A549 (cell line): Measurements from ENCODE around the gene VPS26A.

Experiments
- EP300 ChIP-seq, 2 experiments: fragments of >200 bp; sonication (Bioruptor Twin); formaldehyde crosslinking; IDR thresholded peaks; 2 replicates in 1 of 2; 3 replicates in 1 of 2; pipeline ENCODE4 v1.6.1; 2016 to 2017
- MAX ChIP-seq: IDR thresholded peaks from 2 replicates; pipeline ENCODE4 v1.6.1; 2012
- MYC ChIP-seq: IDR thresholded peaks from 2 replicates; pipeline ENCODE4 v1.6.1; 2012; ENCODE audit warnings: mild to moderate bottlenecking, inconsistent platforms, low read length, improper control_type of control experiment, borderline replicate concordance
- POLR2A ChIP-seq: IDR thresholded peaks from 2 replicates; pipeline ENCODE4 v1.6.1; 2012; ENCODE audit warnings: mild to moderate bottlenecking, low read length
- RAD21 ChIP-seq, 2 experiments: fragments of >200 bp in 1 of 2; sonication (Bioruptor Twin) in 1 of 2; formaldehyde crosslinking in 1 of 2; IDR thresholded peaks in 1 of 2; conservative IDR thresholded peaks in 1 of 2; 2 replicates in 1 of 2; 3 replicates in 1 of 2; pipeline ENCODE4 v1.6.1; 2012 to 2018; ENCODE audit warnings: inconsistent platforms in 1 of 2
- SMC3 ChIP-seq: fragments of >200 bp; sonication (Bioruptor Twin); formaldehyde crosslinking; IDR thresholded peaks from 3 replicates; pipeline ENCODE4 v1.6.1; 2018; ENCODE audit warnings: inconsistent platforms
- SREBF2 ChIP-seq: fragments of 450-650 bp; IDR thresholded peaks from 2 replicates; pipeline ENCODE4 v1.6.1; 2014; ENCODE audit warnings: mild to moderate bottlenecking, moderate library complexity
- TF ChIP-seq, protein P1 (sequence below): fragments of >200 bp; sonication (Bioruptor Twin); formaldehyde crosslinking; IDR thresholded peaks from 3 replicates; pipeline ENCODE4 v1.5.1; 2016
- TF ChIP-seq, protein P2 (sequence below): fragments of 250-450 bp; sonication (Bioruptor Pico); IDR thresholded peaks from 2 replicates; pipeline ENCODE4 v1.5.0; 2021; ENCODE audit warnings: mild to moderate bottlenecking, moderate library complexity, borderline replicate concordance

GRCh38 chr10:69180525-69181204 is 56.7 kb downstream of the VPS26A start:
- TF ChIP-seq, protein P1, sequence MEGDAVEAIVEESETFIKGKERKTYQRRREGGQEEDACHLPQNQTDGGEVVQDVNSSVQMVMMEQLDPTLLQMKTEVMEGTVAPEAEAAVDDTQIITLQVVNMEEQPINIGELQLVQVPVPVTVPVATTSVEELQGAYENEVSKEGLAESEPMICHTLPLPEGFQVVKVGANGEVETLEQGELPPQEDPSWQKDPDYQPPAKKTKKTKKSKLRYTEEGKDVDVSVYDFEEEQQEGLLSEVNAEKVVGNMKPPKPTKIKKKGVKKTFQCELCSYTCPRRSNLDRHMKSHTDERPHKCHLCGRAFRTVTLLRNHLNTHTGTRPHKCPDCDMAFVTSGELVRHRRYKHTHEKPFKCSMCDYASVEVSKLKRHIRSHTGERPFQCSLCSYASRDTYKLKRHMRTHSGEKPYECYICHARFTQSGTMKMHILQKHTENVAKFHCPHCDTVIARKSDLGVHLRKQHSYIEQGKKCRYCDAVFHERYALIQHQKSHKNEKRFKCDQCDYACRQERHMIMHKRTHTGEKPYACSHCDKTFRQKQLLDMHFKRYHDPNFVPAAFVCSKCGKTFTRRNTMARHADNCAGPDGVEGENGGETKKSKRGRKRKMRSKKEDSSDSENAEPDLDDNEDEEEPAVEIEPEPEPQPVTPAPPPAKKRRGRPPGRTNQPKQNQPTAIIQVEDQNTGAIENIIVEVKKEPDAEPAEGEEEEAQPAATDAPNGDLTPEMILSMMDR = no peak
- TF ChIP-seq, protein P2, sequence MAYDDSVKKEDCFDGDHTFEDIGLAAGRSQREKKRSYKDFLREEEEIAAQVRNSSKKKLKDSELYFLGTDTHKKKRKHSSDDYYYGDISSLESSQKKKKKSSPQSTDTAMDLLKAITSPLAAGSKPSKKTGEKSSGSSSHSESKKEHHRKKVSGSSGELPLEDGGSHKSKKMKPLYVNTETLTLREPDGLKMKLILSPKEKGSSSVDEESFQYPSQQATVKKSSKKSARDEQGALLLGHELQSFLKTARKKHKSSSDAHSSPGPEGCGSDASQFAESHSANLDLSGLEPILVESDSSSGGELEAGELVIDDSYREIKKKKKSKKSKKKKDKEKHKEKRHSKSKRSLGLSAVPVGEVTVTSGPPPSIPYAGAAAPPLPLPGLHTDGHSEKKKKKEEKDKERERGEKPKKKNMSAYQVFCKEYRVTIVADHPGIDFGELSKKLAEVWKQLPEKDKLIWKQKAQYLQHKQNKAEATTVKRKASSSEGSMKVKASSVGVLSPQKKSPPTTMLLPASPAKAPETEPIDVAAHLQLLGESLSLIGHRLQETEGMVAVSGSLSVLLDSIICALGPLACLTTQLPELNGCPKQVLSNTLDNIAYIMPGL (CRISPR knock-in tag) = no peak
- TF ChIP-seq SMC3 (no peak), EP300 (IDR thresholded peaks at IDR 0.05) (no peak), RAD21 (conservative IDR thresholded peaks at IDR 0.05 in 1 of 2, IDR thresholded peaks at IDR 0.05 in 1 of 2) (no peak), SREBF2 (no peak), MYC (no peak), MAX (no peak), POLR2A (no peak)
